HG03558 (cell line): ENCODE data around the gene CDK6.
"Not testable (repeated sequence)": the region's sequence is repeated elsewhere in the genome, so short reads cannot be mapped to it uniquely, and the experiment has no call there.

Source experiments
- ATAC-seq: cut with Tn5 transposase; IDR thresholded peaks from one replicate; pipeline ENCODE4 v1.9.1; 2021; ENCODE audit warnings: moderate number of reproducible peaks; ENCODE audit not compliant: unreplicated experiment; ENCODE audit errors: extremely low read depth

CDK6 gene

DNA sequence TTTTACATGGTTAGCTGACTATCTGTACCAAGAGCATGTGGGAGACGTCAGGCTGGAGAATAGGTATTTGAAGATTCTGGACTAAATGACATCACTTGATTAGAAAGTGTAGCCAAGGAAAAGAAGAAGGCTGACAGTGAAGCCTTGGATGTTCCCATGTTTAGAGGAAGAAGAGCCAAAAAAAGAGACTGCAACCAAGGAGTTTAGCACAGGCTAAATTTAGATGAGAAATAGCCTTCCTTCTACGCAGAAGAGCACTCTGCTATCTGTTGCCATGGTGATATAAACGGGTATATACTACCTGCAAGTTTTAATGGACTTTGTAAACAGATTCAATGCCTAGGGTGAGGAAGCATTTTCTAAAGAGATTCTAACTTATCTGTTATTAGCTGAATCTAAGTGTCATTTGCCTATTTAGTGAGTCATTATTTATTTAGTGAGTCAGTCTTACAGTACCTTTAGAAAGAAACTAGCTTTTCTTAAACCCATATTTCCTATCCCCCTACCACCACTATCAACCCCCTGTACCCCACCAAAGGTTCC lies 69.8 kb downstream of the CDK6 start:
- no peak for ATAC-seq

DNA sequence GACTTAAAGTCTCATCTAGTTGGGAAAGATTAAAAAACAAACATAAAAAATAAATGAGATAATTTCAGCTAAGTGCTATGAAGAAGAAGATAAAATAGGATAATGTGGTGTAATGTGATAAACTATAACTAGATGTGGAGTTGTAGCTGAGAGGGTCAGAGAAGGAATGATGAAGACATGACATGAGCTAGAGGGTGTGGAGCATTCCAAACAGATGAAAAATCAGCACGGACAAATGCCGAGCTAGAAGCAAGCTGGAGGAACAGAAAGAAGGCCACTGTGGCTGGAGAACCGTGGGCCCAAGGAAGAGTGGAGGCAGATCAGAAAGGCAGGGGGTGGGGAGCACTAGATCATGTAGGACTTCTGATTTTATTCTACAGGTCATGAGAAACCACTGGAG lies 70.6 kb downstream of the CDK6 start:
- no peak for ATAC-seq

DNA sequence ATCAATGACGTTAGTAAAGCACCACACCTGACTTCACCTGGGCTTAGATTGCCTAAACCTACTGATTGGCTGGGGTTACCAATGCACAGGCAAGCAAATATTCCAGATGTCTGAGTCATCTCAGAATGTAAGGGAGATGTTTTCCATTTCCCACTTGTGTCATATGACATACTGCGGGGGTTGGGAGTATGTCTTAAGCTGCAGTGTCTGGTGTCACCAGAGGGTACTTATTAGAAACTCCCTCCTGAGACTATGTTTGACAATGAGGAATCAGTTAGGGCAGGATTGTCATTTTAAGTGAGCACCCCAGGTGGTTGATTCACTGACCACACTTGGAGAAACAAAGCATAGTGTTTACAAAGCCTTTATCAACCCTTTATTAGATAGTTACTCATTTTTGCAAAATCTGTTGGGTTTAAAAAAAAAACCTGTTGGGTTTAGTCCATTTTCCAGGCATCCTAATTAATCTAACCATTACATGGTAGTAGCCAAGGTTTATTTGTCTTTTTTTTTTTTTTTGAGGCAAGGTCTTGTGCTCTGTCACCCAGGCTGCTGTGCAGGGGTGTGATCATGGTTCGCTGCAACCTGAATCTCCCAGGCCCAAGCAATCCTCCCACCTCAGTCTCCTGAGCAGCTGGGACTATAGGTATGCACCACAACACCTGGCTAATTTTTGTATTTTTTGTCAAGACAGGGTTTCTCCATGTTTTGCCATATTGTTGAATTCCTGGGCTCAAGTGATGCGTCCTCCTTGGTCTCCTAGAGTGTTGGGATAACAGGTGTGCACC lies 72.5 kb downstream of the CDK6 start:
- ATAC-seq, result no peak

DNA sequence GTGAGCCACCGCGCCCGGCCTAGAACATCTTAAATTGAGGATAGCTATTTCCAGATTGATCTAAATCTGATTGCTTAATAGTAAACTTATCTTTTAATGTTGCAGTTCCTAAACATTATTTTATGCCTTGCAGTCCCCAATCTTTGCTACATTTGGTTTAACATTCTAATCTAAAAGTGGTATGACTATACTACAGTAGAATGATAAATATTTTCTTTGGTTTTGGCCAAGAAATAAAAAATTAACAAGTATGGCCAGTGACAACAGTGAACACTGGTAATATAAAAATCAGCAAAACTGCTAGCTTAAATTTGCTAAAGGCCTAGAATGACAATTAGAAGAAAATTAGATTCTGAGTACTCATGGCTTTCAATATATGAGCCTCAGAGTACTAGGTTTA lies 73.5 kb downstream of the CDK6 start:
- no peak for ATAC-seq

DNA sequence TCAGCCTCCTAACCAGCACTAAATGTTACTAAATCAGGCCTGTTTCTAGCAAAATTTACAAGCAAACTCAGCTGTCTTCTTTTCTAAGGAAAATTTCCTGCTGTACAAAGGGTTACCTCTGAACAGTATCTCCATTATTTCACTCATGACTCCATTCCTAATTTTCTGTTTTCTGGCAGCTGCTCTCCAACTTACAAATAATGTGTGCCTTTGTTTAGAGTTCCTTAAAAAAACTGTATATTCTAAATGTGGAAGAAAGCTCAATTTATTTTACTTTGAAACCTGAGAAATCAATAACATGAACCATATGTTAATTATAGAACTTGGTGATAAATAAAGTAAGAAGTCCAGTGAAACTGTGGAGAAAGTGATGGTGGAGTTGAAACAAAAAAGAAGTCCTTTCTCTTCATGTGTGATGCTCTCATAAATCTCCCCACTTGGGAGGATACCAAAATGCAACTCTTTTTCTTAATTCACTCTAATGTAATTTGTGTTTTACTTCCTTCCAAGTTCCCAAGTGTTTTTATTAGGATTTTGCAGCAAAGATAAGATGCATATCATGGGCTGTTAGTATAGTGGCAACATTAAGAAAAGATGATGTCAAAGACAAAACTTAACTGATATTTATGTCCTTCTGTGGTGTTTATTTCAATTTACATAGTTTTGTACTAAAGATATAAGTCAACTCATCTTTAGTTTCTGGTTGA lies 74.8 kb downstream of the CDK6 start:
- ATAC-seq, result no peak

DNA sequence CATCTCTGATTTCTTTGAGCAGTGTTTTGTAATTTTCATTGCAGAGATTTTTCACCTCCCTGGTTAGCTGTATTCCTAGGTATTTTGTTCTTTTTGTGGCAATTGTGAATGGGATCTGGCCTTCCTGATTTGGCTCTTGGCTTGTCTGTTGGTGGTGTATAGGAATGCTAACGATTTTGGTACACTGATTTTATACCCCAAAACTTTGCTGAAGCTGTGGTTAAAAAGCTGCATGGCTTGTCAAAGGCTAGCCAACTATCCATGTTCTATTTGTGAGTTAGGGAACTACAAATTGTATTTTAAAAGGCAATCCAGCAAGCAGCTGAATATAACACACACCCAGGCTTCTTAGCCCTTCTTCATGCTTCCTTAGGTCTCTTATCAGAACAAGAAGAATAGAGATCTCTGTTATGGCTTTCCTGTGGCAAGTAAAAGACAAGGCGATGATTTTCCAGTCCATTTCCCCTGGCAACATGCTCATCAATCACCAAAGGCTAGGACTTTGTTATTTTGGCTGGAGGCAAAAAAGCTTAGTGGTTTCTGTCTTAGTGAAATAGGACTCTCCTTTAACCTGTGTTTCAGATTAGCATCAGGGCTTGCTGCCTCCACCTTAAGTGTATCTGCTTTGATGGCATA lies 77.5 kb downstream of the CDK6 start:
- ATAC-seq, result no peak

DNA sequence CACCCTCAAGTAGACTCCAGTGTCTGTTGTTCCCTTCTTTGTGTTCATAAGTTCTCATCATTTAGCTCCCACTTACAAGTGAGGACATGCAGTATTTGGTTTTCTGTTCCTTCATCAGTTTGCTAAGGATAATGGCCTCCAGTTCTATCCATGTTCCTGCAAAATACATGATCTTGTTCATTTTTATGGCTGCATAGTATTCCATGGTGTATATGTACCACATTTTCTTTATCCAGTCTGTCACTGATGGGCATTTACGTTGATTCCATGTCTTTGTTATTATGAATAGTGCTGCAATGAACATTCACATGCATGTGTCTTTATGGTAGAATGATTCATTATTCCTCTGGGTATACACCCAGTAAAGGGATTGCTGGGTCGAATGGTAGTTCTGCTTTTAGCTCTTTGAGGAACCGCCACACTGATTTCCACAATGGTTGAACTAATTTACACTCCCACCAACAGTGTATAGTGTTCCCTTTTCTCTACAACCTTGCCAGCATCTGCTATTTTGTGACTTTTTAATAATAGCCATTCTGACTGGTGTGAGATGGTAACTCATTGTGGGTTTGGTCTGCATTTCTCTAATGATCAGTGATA lies 79.0 kb downstream of the CDK6 start:
- ATAC-seq, result not testable (repeated sequence)

DNA sequence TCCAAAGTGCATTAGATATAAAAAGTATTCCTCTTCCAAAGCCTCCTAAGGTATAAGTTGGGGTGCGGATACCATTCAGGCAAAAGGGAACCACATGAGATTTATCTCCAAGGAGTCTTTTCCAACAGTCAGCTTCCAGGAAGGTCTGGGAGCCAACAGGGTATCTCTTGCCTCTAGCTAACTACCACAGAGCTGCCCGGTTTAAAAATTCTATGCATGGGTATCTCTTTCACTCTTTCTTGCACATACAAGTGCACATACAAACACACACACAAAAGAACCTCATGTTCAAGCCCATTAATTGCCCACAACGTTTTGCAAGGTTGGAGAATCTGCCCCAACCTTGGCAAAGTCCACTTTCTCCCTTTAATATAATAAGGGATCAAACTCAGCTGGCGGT lies 80.7 kb downstream of the CDK6 start:
- no peak for ATAC-seq

DNA sequence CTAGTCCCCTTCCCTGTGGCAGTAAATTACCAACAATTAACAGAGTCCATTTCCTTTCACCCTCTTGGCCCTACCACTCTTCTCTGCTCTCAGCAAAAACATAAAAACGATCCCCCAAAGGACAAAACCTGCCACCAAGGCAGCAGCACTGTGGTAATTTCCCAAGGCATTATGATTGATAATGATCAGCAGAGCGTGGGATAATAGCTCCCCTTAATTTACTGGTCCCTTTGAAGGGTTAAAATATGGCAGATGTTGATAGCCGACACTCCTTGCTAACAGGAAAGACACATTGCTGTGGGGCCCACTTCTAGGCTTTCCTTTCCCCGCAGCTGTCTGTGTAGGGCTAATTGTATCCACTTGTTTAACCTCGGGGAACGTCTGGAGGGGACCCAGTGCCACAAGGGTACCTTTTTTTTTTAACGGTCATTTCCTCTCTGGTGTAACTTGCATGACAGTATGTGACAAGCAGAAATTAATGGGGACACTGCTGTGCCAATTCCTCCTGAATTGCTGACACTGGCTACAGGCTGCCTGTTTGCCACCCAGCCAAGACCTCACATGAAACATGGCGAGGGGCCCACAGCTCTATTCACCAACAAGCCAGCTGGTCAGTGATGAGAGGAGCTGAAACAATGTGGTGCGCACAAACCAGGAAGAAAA lies 81.3 kb downstream of the CDK6 start:
- ATAC-seq, result no peak

DNA sequence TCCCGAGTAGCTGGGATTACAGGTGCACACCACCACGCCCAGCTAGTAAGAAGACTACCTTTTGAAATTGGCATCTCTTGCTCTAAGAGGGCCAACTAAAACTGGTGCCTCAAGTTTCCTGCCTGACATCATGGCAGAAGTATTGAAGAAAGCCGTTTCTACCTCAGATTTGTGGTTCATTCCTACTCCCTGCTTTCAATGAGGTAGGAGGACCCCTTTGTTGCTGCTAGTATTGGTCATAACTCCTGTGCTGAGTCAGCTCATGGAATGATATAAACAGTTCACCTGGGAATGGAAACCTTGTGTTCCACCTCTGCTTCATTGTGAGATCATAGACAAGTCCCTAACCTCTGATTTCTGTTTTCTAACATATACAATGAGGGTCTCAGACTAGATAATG lies 82.8 kb downstream of the CDK6 start:
- no peak for ATAC-seq

DNA sequence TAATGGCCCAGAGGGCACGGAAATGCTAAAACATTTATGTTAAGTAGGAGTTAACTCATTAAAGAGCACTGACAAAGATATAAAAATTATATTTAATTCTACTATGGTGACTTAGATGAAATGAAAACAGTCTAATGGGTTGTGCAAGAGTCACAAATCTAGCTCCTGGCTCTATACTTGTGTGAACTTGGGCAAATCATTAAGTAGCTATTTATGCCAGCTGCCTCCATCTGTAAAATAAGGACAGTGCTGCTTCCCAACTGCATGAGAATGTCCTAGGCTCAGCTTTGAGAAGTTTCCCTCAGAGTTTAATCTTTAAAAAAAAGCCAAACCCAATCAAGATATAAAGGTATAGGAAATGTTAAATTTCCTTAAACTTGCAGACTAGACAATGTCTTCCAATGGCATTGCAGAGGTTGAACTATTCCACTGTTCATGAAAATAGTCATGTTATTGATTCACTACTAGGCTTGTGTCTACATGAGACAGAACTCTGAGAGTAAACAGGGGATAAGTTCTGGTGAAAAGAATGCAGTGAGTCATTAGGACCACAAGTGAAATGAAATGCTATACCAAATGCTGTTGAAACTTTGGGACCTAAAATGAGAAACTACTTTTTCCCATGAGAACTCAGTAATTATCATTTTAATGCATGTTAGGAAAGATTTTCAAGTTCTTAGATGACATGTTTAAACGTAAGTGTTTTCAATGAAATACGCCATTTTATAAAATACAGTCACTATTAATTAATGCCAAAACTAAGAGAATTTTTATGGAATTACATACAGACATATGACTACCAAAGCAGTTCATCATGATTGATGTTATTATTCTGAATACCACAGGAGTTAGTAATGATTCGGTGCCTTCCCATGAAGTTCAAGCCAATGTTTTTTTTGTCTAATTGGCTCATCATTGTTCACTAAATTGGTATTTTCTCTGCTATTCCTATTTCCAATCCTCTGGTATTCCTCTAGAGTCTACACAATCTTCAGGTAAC lies 84.2 kb downstream of the CDK6 start:
- no peak for ATAC-seq

DNA sequence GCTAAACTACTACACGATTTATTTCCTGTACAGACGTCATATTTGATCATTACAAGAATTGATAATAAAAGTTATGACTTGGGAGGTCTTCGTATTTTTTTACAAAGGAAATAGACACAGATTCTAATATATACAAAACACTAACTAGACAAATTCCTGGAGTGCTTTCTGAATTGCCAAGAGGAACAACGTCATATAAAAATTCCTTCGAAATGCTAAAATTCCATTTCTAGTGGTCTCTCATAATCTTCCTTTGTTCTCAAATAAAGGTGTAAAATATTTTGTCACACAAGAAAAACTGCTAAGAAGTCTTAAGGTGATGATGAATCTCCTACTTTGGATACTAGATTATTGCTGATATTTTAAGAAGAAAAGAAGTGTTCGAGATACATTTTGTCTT lies 85.4 kb downstream of the CDK6 start:
- ATAC-seq, result no peak

DNA sequence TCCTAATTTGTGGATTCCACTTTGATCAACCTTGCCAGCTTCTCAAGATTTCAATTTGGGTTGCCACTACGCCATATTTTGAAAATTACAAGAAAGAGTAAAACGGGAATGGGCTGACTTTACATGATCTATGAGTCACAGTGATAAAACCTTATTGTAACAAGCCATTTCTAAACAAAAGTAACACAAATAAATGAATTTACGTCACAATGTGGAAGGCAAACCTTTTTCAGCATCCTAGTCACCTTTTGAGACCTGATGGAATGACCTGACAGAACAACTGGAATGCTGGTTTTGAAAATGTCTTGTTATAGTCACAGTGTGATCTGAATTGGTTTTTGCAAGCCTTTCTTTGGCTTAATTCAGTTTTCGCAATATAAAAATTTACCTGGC lies 85.9 kb downstream of the CDK6 start:
- no peak for ATAC-seq

DNA sequence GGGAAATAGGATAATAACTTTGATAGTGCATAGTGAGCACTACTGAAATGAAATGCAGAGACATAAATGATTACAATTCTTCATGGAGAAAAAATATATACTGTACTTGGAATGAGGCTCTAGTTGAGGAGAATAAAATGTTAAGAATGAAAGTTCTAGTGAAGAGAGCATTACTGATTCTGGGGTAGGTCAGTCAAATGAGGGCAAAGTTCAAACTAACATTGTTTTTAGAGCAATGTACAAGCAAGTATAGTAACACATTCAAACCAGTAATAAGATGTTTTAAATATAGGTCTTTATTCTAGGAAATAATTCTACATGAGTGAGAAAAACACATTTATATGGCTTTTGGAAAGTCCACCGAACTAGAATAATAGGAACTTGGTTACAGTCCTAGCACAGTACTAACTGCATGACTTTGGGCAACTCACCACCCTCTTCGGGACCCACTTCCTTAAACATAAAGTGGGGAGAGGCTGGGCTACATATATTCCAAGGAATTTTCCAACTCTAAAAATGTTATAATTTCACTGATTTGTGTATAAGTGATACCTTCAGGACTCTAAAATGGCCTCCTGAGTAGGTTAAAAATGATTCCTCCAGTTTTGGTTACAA lies 86.4 kb downstream of the CDK6 start:
- no peak for ATAC-seq

DNA sequence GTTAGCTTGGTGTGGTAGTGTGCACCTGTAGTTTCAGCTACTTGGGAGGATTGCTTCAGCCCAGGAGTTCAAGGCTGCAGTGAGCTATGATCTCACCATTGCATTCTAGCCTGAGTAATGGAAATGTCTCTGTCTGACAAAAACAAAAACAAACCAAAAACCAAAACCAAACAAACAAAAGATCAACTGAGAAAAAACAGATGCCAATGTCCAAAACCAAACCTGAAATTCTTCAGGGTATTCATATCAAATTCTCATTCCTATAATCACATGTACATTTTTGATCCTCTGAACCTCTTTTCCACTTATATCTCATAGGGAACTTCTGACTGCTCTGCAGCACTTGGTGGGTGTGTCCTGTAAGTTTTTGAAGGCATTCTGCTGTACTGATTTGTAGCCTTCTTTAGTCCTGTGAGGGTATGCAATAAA lies 87.0 kb downstream of the CDK6 start:
- no peak for ATAC-seq

DNA sequence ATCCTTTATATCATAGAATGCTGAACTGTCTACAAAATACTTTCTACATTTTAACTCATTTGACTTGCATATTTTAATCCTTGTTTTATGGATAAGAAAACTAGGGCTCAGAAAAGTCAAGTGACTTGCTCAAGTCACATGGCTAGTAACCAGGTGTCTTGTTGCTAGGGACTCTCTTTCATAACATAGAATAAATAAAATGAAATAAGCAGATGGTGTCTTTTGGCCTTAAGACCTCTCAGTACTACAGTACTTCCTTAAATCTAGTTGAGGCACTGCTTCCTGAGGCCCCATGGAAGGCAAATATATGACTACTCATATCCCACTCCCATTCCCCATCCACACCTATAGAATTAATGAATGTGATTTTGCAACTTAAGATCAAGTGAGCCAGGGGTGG lies 87.9 kb downstream of the CDK6 start:
- no peak for ATAC-seq

DNA sequence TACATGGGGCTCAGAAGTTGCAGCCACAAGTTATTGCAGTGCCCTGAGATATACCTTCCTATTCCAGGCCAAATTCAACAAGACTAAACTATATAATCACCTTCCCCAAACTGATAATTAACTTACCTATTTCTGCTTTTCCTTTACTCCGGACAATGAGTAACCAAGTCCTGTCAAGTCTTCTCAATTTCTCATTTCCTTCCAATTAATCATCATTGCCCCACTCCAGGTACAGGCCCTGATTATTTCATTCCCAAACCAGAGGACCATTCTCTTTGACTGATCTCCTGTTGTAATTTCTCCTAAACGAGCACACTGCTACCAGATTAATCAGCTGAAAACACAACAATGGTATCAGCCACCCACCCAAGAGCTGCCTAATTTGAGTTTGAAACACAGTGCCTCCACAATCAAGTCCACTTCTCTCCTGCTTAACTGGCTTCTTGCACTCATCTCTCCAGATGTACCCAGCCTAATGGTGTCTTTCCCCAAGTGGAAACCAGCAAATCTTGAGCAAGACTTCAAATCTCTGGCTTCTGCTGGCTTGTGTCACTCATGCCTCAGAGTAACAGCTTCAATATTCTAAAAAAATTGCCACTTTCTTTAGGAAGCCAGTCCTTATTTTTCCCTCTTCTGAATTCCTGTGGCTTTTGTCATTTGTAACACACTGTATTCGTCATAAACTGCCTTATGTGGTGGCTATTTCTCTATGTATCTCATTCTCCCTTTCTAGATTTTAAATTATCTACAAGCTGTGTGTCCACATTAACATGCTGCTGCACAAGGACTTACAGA lies 89.1 kb downstream of the CDK6 start:
- ATAC-seq, result no peak

DNA sequence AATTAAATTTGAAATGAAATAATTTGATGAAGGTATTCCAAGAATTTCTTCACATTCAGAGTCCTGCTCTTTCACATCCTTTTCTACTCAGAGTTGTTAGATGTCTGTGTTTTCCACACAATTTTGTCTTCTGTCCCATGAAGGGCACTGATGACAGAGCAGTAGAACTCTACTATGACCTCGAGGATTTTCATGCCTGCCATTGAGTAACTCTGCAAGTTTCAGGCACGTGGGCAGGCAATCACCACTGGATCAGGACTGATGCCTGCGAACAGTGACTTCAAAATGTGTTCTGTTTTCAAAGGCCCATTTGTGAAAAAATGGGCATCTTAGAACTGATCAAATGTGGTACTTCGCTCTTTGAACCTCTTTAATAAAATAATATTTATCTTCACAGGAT lies 91.1 kb downstream of the CDK6 start:
- no peak for ATAC-seq
